Heart left ventricle (tissue), 16 donors: Measurements from ENCODE around the gene RANBP17. TPM values are rescaled to one million over a fixed set of nuclear protein-coding genes. Genes with fewer than 3 reads are reported as not detected.
"Not testable (repeated sequence)": the region's sequence is repeated elsewhere in the genome, so short reads cannot be mapped to it uniquely, and the experiment has no call there.

Experiments used
- ATAC-seq, 4 donors: fragments of 200-7000 bp; cut with Tn5 transposase; one replicate each; pipeline ENCODE4 v1.9.1; 2020 to 2022; ENCODE audit warnings: moderate library complexity in 4 of 4, mild to moderate bottlenecking in 3 of 4, moderate number of reproducible peaks in 1 of 4
- DNase-seq, 5 donors: peaks; one replicate each; pipeline ENCODE4 v3.0.0-alpha.2; 2020
- H3K27ac ChIP-seq, 12 donors: fragments of 200-600 bp; sonication (generic) in 4 of 12; one replicate each; pipeline versions ENCODE4 v1.5.0 to v1.8.0; 2016 to 2022; ENCODE audit warnings: mild to moderate bottlenecking in 2 of 12
- H3K27me3 ChIP-seq, 9 donors: fragments of 200-600 bp; sonication (generic) in 2 of 9; one replicate each; pipeline versions ENCODE4 v1.5.1 to v1.8.0; 2016 to 2022; ENCODE audit warnings: mild to moderate bottlenecking in 3 of 9
- H3K36me3 ChIP-seq, 9 donors: fragments of 200-600 bp; sonication (generic) in 2 of 9; one replicate each; pipeline versions ENCODE4 v1.5.0 to v1.8.0; 2018 to 2022; ENCODE audit warnings: mild to moderate bottlenecking in 2 of 9
- H3K4me1 ChIP-seq, 12 donors: fragments of 200-600 bp; sonication (generic) in 4 of 12; one replicate each; pipeline versions ENCODE4 v1.5.0 to v1.8.0; 2016 to 2022; ENCODE audit warnings: mild to moderate bottlenecking in 3 of 12
- H3K4me3 ChIP-seq, 12 donors: fragments of 200-600 bp; sonication (generic) in 4 of 12; one replicate each; pipeline versions ENCODE4 v1.5.0 to v1.8.0; 2017 to 2022; ENCODE audit warnings: mild to moderate bottlenecking in 9 of 12, moderate library complexity in 4 of 12
- H3K9me3 ChIP-seq, 12 donors: fragments of 200-600 bp; sonication (generic) in 4 of 12; one replicate each; pipeline versions ENCODE4 v1.5.0 to v1.8.0; 2016 to 2022; ENCODE audit warnings: mild to moderate bottlenecking in 1 of 12
- POLR2A ChIP-seq, 2 donors: fragments of 450-650 bp; IDR thresholded peaks; one replicate each; pipeline ENCODE4 v1.6.1; 2017; ENCODE audit warnings: antibody characterized with exemption in 2 of 2, mild to moderate bottlenecking in 2 of 2, moderate library complexity in 2 of 2
- WGBS, 4 donors: extraction: QIAGEN DNeasy Blood & Tissue Kit in 2 of 4; methylation state at CpG; one replicate each; pipeline versions ENCODE4 v1.1.5 to v1.1.7; 2013 to 2018; 5-methylcytosine and 5-hydroxymethylcytosine counted together
- intact Hi-C, 10 donors: fragments of 100-400 bp; cut with DNase I; formaldehyde crosslinking; loops; one replicate each; pipeline versions ENCODE4 v1.11.1 to v1.14.2; 2022
- polyA plus RNA-seq, 2 donors: library from polyadenylated mRNA; stranded (reverse); fragments of 200-250 nt; gene quantifications; one replicate each; pipeline ENCODE4 v1.2.3, GENCODE V29; 2013
- total RNA-seq, 9 donors: library from RNA; depleted of rRNA in 2 of 9; stranded (reverse); fragments of >200 nt in 2 of 9; fragmentation: NEBNext Ultra II Directional in 3 of 9; extraction: Animal tissue kit (Norgen Biotek cat#: 25700) in 3 of 9; gene quantifications; one replicate each; pipeline versions ENCODE4 v1.1.0 to v1.2.4, GENCODE V29; 2016 to 2023
- TF ChIP-seq, protein P1 (sequence below), 12 donors: fragments of 200-600 bp; sonication (generic) in 4 of 12; IDR thresholded peaks; one replicate each; pipeline versions ENCODE4 v1.5.0 to v1.8.0; 2018 to 2022; ENCODE audit warnings: antibody characterized with exemption in 12 of 12, mild to moderate bottlenecking in 5 of 12
- donor health status: ischemic (EF 13 %, LVEDD 7.1; RV severe dilation, severe dysfunction).
- donor health status: healthy with polysubstance abuse.
- donor health status: DM: no; HTN: yes; CAD: no.
- donor health status: DM: no; HTN: no; CAD: no.
- donor health status: ischemic (EF 25% LVEDD 6.9; RV normal size, moderate dysfunction).
- donor health status: ischemic (EF 25% LVEDD 5.7; RV mildly dilated, moderate dysfunction).
- donor health status: healthy.
- donor health status: DM: yes; HTN: yes; CAD: no.
- donor health status: ischemic (EF 35%, LVEDD 5.7; RV mildly dilated, moderate dysfunction).
- donor health status: nonischemic (EF 11% LVEDD 7.7; RV severe dilation, severe dysfunction).
- donor health status: DM: yes; HTN: yes; CAD: no.
- donor health status: PGD.
- donor health status: ischemic (EF 29% LVEDD 5.4; RV normal size, mild dysfunction).
- donor health status: nonischemic (EF 23%, LVEDD 6.1; RV moderate dilation, normal function).

Gene RANBP17
- total and polyA plus RNA-seq, 11 donors: 0.65 to 11.5 (median 3.7) TPM

DNA sequence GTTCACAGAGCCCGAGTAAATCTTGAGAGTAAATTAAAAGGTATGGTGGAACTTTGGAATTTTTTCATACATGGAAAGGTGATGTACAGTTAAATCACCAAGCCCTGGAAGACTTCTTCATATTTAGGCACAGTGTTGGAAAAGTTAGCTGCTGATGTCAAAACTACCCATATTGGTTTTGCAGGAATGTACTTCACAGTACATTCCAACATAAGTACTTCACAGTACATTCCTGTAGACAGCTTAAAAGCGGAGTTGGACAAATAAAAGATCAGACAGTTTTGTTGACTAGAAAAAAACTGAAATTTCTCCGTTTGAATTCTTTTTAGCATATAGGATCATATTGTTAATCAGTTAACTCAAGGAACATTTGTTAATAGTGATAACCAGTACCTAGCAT is 1.8 kb downstream of the RANBP17 start:
- ATAC-seq (no peak), DNase-seq (no peak)
- Histone ChIP-seq H3K4me1 (peaks cover 0 to 16% (median 5%) of the 10 kb centered on the region in 12 donors), H3K27me3 (peaks cover 0 to 8% (median 0%) of the 10 kb centered on the region in 9 donors), H3K4me3 (no peak overlapping the region), H3K36me3 (no peaks in the 10 kb centered on the region), H3K27ac (no peak overlapping the region), H3K9me3 (peaks cover 0 to 27% (median 16%) of the 10 kb centered on the region in 12 donors)
- 91 to 93% (median 92%) methylated on average over 3 of the region's 3 CpGs for WGBS, 4 donors
- TF ChIP-seq, protein P1, sequence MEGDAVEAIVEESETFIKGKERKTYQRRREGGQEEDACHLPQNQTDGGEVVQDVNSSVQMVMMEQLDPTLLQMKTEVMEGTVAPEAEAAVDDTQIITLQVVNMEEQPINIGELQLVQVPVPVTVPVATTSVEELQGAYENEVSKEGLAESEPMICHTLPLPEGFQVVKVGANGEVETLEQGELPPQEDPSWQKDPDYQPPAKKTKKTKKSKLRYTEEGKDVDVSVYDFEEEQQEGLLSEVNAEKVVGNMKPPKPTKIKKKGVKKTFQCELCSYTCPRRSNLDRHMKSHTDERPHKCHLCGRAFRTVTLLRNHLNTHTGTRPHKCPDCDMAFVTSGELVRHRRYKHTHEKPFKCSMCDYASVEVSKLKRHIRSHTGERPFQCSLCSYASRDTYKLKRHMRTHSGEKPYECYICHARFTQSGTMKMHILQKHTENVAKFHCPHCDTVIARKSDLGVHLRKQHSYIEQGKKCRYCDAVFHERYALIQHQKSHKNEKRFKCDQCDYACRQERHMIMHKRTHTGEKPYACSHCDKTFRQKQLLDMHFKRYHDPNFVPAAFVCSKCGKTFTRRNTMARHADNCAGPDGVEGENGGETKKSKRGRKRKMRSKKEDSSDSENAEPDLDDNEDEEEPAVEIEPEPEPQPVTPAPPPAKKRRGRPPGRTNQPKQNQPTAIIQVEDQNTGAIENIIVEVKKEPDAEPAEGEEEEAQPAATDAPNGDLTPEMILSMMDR (IDR thresholded peaks at IDR 0.05): no peak
- no peak for TF ChIP-seq POLR2A (IDR thresholded peaks at IDR 0.05)
- intact Hi-C loops: loop anchor here in 1 of 10 donors (10.0 kb wide), 1 partner anchor 119 kb away; no protein-coding TSS in a partner anchor

DNA sequence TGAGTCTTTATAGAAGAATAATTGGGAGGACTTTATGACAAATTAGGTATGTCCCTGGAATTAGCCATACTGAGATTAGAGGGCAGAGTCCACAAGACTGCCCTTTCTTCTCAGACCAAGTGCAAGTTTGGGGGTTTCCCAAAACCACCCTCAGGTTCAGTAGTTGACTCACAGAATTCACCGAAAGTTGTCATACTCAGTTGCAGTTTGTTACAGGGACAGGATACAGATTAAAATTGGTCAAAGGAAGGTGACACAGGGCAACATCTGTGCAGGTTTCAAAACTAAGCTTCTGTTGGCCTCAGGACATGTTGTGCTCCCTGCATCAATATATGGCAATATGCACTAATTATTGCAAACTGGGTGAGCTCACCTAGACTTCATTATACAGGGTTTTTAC is 3.8 kb downstream of the RANBP17 start:
- DNase-seq (no peak), ATAC-seq (no peak)
- WGBS, 4 donors: 93 to 100% (median 96%) methylated on average over 1 of the region's 1 CpG
- H3K4me1 ChIP-seq: peaks cover 0 to 16% (median 5%) of the 10 kb centered on the region in 12 donors
- no peak overlapping the region for H3K27ac ChIP-seq
- H3K36me3 ChIP-seq: no peaks in the 10 kb centered on the region
- intact Hi-C loops: loop anchor here in 1 of 10 donors (10.0 kb wide), 1 partner anchor 121 kb away; no protein-coding TSS in a partner anchor
- peaks cover 0 to 17% (median 9%) of the 10 kb centered on the region in 12 donors for H3K9me3 ChIP-seq
- TF ChIP-seq, protein P1 (IDR thresholded peaks at IDR 0.05): no peak
- TF ChIP-seq POLR2A (IDR thresholded peaks at IDR 0.05): no peak
- H3K27me3 ChIP-seq: peaks cover 0 to 8% (median 0%) of the 10 kb centered on the region in 9 donors
- no peak overlapping the region for H3K4me3 ChIP-seq

DNA sequence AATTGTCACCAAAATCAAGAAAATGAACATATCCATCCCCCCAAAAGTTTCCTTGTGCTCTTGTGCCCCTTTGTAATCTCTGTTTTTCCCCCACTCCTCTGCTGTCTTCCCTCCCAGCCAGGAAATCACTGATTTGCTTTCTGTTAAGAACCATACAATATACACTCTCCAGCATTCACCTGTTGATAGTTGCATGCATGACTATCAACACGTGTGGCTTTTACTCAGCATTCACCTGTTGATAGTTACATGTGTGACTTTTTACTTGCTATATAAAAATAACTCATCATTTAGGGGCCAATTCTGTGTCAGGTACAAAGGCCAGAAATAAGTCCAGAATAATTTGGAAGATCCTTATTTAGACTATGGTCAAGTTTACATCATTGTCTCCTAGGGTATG is 6.0 kb downstream of the RANBP17 start:
- ATAC-seq (no peak), DNase-seq (no peak)
- TF ChIP-seq, protein P1 (IDR thresholded peaks at IDR 0.05): no peak
- no peak for TF ChIP-seq POLR2A (IDR thresholded peaks at IDR 0.05)
- H3K27me3 ChIP-seq: no peaks in the 10 kb centered on the region
- H3K36me3 ChIP-seq: no peaks in the 10 kb centered on the region
- no peak overlapping the region for H3K4me3 ChIP-seq
- peaks cover 0 to 19% (median 4%) of the 10 kb centered on the region in 12 donors for H3K9me3 ChIP-seq
- 60 to 79% (median 73%) methylated on average over 1 of the region's 1 CpG for WGBS, 4 donors
- H3K27ac ChIP-seq: no peak overlapping the region
- intact Hi-C loops: loop anchor here in 1 of 10 donors (10.0 kb wide), 1 partner anchor 123 kb away; no protein-coding TSS in a partner anchor
- H3K4me1 ChIP-seq: peaks cover 0 to 7% (median 3%) of the 10 kb centered on the region in 12 donors

DNA sequence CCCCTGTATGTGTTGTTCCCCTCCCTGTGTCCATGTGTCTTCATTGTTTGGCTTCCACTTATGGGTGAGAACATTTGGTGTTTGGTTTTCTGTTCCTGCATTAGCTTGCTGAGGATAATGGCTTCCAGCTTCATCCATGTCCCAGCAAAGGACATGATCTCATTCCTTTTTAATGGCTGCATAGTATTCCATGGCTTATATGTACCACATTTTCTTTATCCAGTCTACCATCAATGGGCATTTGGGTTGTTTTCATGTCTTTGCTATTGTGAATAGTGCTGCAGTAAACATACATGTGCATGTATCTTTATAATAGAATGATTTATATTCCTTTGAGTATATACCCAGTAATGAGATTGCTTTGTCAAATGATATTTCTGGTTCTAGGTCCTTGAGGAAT is 8.6 kb downstream of the RANBP17 start:
- H3K4me1 ChIP-seq, H3K27me3 ChIP-seq, ATAC-seq, intact Hi-C loops, DNase-seq, H3K27ac ChIP-seq, H3K4me3 ChIP-seq, H3K36me3 ChIP-seq: not testable (repeated sequence)
- peaks cover 0 to 40% (median 5%) of the 10 kb centered on the region in 12 donors for H3K9me3 ChIP-seq

DNA sequence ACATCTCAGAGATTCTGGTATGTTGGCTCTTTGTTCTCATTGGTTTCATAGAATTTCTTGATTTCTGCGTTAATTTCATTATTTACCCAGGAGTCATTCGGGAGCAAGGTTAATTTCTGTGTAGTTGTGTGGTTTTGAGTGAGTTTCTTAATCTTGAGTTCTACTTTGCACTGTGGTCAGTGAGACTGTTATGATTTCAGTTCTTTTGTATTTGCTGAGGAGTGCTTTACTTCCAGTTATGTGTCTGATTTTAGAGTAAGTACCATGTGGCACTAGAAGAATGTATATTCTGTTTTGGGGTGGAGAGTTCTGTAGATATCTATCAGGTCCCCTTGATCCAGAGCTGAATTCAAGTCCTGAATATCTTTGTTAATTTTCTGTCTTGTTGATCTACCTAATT is 12.2 kb downstream of the RANBP17 start:
- TF ChIP-seq, protein P1 (IDR thresholded peaks at IDR 0.05): no peak
- no peak for TF ChIP-seq POLR2A (IDR thresholded peaks at IDR 0.05)
- no peak for ATAC-seq
- intact Hi-C loops: no loop called here
- Histone ChIP-seq H3K9me3 (peaks cover 0 to 40% (median 5%) of the 10 kb centered on the region in 12 donors), H3K4me3 (no peak overlapping the region), H3K36me3 (no peaks in the 10 kb centered on the region), H3K27ac (no peak overlapping the region), H3K27me3 (no peaks in the 10 kb centered on the region), H3K4me1 (no peaks in the 10 kb centered on the region)
- WGBS, 4 donors: 94 to 99% (median 96%) methylated on average over 2 of the region's 2 CpGs
- DNase-seq: no peak
